OCI-M2 (cell line): ENCODE results near the gene PSMD12.
"Not testable (repeated sequence)": the region's sequence is repeated elsewhere in the genome, so short reads cannot be mapped to it uniquely, and the experiment has no call there.

ENCODE experiments used
- DNase-seq: peaks from one replicate; lab custom pipeline; 2025; ENCODE audit not compliant: unreplicated experiment; lab: John Stamatoyannopoulos, UW

PSMD12 gene

DNA sequence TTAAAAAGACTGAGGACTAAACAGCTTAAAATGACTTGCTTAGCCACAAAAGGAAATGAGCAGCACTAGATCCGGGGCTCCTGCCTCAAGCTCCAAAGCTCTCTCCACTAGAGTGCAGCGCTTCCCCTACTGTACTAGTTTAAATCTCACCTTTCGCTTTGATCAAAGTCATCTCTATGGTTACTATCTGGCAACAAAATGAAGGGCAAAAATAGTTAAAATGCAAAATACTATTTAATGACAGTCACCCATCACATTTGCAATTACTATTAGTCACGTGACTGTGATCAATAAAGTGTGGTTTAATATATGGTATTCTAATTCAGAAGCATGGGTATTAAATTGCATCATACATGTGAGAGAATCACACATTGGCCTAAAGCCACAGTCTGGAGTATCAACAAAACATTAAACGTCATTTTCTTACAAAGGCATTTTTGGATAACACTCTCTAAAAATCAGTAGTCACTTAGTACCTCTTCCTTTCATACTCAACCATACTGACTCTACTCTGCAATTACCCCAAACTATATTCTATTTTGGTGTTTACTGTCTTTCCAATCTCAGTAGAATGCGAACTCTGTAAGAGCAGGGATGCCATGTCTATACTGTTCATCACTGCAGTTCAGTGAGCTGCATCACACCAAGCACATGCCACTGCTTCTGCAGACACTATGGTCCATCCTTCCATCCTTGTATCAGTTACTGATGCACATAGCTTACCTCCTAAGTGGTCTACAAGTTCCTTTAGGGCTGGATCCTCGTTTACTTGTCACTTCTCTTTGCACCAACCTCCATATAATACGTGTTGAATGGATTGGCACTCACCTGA is 6.2 kb downstream of the PSMD12 start:
- DNase-seq, result no peak

- no peak for DNase-seq
These were observed 7.8 kb downstream of the PSMD12 start for GRCh38 chr17:67358612-67359011.

GRCh38 chr17:67353929-67354574 is 12.3 kb downstream of the PSMD12 start:
- DNase-seq, result no peak

DNA sequence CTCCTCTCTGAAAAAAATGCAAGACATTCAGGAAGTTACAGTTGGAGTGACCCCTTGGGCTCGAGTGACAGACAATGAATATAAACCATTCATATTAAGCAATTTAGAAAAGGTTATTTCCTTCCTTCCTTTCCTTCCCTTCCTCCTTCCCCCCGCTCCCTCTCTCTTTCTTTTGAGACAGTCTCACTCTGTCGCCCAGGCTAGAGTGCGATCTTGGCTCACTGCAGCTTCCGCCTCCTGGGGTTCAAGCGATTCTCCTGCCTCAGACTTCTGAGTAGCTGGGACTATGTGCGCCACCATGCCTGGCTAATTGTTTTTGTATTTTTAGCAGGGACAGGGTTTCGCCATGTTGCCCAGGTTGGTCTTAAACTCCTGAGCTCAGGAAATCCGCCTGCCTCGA is 13.2 kb downstream of the PSMD12 start:
- DNase-seq, result no peak

DNA sequence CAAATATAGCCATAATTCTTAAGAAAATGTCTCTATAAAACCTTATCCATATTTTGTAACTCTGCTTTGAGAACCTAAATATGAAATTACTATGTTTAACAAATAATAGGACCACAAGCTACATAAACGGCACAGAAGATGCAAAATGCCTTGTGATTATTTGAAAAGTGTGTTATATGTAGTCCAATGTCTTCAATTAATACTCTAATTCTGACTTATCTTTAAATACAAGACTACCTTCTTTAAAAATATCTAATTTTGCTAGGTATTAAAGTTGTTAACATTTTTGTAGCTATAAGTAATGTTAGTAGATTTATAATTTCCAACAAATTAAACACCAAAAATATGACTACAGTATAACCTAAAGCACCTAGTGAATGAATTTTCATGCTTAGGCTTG is 17.0 kb downstream of the PSMD12 start:
- DNase-seq, result no peak

DNA sequence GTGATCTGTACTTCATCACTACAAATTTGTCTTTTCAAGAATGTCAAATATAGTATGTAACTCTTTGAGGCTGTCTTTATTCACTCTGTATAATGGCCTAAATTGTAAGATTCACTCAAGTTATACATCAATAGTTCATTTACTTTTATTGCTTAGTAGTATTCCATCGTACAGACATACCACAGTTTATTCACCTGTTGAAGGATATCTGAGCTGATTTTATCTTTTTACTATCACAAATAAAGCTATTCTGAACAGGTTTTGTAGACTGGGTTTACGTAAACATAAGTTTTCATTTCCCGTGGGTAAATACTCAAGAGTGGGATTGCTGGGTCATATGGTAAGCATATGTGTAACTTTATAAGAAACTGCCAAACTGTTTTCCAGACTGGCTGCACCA is 18.6 kb downstream of the PSMD12 start:
- DNase-seq, result no peak

DNA sequence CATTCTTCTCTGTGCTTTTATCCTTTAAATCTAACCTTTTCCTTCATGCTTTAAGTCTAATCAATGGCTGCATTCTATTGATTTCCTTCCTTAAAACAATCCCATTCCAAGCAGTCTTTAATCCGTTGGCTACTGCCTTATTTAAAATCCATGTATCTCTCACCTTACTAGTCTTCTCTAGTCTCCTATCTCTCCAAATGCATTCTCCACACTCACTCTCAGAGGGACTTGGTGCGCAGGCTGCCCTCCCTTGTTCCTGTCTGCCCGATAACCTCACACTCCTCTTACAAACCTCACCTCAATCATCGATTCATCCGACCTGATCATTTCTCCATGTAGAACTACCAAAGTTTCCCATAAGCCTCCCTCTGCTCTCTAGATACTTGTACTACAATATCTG is 23.1 kb downstream of the PSMD12 start:
- DNase-seq, result no peak

- not testable (repeated sequence) for DNase-seq
These were observed 28.0 kb downstream of the PSMD12 start for GRCh38 chr17:67338353-67338752.

- no peak for DNase-seq
These were observed 29.5 kb downstream of the PSMD12 start for GRCh38 chr17:67336859-67337258.

DNA sequence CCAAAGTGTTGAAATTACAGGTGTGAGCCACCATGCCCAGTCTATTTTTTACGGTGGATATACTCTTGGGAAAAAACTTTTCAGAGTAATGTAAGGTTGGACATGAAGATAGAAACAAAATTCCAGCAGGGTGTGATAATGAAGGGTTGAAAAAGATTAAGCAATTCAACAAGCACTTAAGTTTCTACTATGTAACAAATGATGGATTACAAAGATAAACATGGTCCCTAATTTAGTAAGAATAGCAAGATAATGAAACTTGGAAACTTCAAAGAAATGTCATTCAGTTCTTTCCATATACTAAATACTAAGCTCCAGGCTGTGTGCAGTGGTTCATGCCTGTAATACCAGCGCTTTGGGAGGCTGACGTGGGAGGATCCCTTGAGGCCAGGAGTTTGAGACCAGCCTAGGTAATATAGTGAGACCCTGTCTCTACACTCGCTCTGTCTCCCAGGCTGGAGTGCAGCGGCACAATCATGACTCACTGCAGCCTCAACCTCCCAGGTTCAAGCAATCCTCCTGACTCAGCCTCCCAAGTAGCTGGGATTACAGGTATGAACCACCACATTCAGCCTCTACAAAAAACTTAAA is 31.0 kb downstream of the PSMD12 start:
- DNase-seq, result no peak

GRCh38 chr17:67332162-67332508 is 34.2 kb downstream of the PSMD12 start:
- not testable (repeated sequence) for DNase-seq

GRCh38 chr17:67331381-67332161 is 34.8 kb downstream of the PSMD12 start:
- not testable (repeated sequence) for DNase-seq

- DNase-seq, result no peak
These were observed 38.4 kb downstream of the PSMD12 start for GRCh38 chr17:67328026-67328425.

GRCh38 chr17:67326959-67327745 is 39.2 kb downstream of the PSMD12 start:
- not testable (repeated sequence) for DNase-seq

DNA sequence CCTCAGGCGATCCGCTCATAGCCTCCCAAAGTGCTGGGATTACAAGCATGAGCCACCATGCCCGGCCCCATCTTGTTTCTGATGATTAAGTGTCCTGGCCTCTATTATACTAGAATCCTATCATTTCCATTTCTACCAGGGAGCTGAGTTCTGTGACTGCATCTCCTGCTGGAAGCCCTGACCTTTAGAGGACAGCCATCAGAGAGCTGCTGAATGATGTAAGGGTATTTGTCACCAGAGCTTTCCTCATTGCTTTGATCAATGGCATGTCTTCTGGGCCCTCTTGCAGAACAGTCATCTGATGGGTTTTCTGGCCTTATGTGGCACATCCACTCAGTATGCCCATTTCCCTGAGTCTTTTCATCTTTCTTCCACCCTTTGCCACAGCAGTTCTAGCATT is 39.9 kb downstream of the PSMD12 start:
- no peak for DNase-seq

- DNase-seq, result no peak
These were observed 42.0 kb downstream of the PSMD12 start for GRCh38 chr17:67324330-67324729.

DNA sequence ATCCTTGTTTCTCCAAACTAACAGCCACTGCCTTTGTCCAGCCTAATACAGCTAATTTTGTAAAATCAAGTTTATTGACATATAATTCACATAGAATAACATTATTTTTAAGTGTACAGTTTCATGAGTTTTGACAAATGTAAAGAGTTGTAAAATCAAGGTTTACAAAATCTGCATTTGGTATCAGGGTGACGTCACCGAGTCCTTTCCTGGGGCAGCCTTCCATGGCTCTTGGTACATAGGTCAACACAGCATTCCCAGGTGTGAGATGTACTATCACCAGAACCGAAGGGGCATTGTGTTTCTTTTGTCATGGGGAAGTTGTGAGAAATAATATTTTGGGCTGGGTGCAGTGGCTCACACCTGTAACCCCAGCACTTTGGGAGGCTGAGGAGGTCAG is 42.9 kb downstream of the PSMD12 start:
- DNase-seq, result no peak

DNA sequence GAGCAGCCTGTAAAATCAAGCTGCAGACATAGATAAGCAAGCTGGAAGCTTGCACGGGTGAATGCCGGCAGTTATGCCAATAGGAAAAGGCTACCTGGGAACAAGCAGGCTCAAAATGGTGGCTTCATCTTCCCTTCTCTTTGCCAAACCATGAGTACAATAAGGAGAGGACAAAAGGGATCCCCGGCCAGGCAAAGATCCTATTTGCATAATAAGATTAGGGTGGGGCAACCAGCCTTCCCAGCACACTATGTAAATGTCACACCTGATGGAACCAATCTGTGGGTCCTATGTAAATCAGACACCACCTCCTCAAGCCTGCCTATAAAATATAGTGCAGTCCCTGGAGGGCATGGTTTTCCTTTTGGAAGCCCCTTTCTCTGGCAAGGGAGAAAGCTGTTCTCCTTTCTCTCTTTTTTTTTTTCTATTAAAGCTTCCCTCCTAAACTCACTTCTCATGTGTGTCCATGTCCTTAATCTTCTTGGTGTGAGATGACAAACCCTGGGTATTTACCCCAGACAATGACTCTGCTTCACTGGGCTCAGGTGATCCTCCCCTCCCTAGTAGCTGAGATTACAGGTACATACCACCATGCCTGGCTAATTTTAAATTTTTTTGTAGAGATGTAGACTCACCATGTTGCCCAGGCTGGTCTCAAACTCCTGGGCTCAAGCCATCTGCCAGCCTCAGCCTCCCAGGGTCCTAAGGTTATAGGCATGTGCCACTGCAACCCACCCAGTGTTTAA is 44.2 kb downstream of the PSMD12 start:
- DNase-seq, result no peak

GRCh38 chr17:67321486-67321885 is 44.9 kb downstream of the PSMD12 start:
- not testable (repeated sequence) for DNase-seq

DNA sequence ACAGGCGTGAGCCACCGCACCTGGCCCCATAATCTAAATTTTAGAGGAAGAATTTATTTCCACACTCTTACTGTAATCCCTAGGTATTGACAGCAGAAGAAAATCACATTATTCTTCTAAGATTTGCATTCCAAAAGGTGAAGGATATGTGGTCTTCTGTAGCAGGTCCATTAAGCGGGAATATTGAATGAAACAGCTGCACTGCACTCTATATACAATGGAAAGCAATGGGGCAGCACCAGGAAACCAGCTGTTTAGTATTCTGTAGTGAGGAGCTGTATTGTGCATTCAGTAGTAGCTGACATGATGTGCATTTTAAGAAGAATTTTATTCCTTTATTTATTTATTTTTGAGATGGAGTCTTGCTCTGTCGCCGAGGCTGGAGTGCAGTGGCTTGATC is 49.6 kb downstream of the PSMD12 start:
- DNase-seq, result no peak
